GM19023 (cell line): Measurements from ENCODE around the gene KRTAP10-8.
"Not testable (repeated sequence)": the region's sequence is repeated elsewhere in the genome, so short reads cannot be mapped to it uniquely, and the experiment has no call there.

Source experiments
- ATAC-seq: cut with Tn5 transposase; IDR thresholded peaks from one replicate; pipeline ENCODE4 v1.9.1; 2021; ENCODE audit warnings: mild to moderate bottlenecking, moderate library complexity; ENCODE audit not compliant: unreplicated experiment

Gene KRTAP10-8

DNA sequence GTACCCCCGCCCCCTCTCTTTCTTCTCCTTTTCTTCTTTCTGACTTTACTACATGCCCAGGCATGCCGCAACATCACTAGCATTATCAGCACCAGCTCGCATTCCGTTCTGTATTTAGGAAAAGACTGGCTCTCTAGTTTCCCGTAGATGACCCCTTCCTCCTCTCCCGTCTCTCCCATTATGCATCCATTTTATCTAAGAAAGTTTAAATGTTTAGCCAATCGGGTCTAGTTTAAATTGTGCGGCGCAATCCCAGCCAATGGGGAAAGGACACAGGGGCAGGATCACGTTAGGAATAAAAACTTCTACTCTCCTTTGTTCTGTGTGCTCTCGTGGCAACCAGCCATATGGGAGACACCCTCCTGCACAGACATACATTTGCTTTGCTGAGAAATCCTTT, 13.8 kb upstream of the KRTAP10-8 start:
- ATAC-seq: no peak

- ATAC-seq: no peak
Observed at GRCh38 chr21:44599264-44600029, 12.4 kb upstream of the KRTAP10-8 start.

- ATAC-seq: not testable (repeated sequence)
Observed at GRCh38 chr21:44600118-44600978, 11.5 kb upstream of the KRTAP10-8 start, which contains the start of gene KRTAP10-7. TSS of gene KRTAP10-7 (plus strand) at chr21:44600597. CDS start at chr21:44600622, 25 bp downstream.

DNA sequence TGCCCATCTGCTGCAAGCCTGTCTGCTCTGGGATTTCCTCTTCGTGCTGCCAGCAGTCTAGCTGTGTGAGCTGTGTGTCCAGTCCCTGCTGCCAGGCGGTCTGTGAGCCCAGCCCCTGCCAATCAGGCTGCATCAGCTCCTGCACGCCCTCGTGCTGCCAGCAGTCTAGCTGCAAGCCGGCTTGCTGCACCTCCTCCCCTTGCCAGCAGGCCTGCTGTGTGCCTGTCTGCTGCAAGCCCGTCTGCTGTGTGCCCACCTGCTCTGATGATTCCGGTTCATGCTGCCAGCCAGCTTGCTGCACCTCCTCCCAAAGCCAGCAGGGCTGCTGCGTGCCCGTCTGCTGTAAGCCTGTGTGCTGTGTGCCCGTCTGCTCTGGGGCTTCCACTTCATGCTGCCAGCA, 10.8 kb upstream of the KRTAP10-8 start:
- not testable (repeated sequence) for ATAC-seq

DNA sequence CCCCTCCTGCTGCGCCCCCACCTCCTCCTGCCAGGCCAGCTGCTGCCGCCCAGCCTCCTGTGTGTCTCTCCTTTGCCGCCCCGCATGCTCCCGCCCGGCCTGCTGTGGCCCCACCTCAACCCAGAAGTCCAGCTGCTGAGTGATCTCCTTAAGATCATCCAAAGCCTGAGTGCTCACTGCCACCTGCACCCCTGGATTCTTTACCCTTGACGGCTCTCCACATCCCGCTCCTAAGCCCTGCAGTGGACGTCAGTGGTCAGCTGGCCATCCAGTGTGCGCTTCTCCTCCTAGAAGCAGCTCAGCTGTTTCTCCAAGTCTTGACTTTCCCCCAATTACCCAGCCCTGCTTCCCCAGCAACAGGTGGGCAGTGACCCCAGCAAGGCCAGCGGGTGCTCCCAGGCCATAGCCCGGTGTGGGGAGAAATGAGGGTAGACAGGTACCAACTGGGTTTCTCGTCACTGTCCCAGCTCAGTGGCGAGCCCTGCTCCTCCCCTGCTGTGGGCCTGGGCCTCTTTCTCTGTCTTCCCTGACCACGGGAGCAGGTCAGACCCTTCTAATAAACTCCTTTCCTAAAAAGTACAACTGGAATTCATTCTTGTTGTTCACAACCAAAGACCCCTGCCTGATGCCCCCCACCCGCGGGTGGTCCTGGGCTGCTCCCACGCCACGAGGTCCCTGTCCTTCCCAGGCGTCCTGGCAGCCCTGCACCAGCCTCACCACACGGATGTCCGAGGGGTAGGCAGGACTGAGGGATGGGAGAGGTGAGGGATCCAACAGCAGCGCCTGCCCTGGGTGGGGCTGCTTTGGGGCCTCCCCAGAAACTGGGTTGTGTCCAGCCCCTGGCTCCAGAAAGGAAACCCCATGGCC, 10.1 kb upstream of the KRTAP10-8 start:
- no peak for ATAC-seq

- ATAC-seq: no peak
Observed at GRCh38 chr21:44602463-44602850, 9.4 kb upstream of the KRTAP10-8 start.

DNA sequence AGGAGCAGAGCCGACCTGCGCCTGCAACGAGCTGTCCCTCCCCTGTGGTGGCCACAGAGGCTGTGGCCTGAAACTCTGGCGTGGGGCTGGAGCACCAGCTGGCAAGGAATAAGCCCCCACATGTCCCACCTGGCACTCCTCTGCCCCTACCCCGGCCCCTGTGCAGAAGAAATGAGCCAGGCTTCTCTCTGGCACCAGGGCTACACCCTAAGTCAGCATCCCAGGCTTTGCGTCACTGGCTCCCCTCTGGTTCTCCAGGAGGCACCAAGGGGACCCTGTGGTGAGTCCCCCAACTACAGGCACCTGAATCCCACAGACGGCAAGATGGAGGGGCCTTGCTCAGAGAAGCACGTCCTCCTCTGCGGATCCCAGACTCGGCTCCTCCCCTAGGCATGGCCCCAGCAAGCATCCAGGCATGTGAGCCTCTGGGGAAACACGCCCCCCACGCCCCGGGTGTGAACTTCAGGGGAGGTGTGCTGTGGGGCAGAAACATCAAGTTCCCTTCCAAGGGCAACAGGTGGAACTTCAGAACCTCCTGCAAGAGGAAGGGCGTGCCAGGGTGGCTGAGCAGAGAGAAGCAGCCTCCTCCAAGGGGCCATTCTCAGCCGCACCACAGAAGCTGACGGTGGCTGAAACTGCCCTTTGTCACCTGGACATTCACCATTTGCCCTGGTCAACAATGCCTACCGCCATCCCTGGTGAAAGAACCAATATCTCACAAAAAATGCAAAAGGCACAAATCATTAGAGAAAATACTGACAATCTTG, 8.6 kb upstream of the KRTAP10-8 start:
- ATAC-seq: no peak

GRCh38 chr21:44603911-44604310, 8.0 kb upstream of the KRTAP10-8 start:
- ATAC-seq: no peak

GRCh38 chr21:44606495-44606894, 5.4 kb upstream of the KRTAP10-8 start:
- ATAC-seq: no peak

- ATAC-seq: no peak
Observed at GRCh38 chr21:44609193-44609592, 2.7 kb upstream of the KRTAP10-8 start.

- ATAC-seq: not testable (repeated sequence)
Observed at GRCh38 chr21:44610157-44610843, 1.6 kb upstream of the KRTAP10-8 start.

DNA sequence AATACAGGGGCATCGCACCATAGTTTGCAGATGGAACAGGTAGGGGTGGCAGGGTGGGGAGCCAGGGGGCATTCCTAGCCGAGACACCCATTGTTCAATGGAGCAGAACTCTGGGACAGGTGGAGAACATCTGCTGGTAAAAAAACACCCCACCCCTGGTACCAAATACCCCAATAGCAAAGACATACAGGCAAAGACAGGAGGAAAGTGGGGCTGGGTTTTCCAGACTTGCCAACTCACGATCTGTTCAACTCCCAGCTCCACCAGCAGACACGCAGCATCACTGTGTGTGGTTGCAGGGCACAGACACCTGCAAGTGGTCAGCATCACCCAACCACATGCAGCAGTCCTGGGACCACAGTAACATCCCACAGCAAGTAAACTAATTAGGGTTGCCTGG, 328 bp upstream of the KRTAP10-8 start:
- ATAC-seq: no peak

DNA sequence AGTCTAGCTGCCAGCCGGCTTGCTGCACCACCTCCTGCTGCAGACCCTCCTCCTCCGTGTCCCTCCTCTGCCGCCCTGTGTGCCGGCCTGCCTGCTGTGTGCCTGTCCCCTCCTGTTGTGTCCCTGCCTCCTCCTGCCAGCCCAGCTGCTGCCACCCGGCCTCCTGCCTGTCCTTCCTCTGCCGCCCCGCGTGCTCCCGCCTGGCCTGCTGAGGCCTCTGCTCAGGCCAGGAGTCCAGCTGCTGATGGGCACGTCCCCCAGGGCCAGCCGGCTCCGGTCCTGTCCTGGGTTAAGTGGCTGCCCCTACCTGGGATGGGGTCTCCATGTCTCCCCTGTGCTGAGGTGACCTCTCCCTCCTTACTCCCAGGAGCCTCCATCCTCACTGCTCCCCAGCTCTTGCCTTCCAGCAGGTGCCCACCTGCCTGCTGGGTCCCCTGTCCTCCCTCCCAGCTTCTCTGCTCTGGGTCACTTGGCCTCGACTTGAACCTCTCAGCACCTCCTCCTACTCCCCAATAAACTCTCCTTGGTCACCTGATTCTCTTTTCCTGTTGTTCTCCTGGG, 870 bp downstream of the KRTAP10-8 start:
- no peak for ATAC-seq

DNA sequence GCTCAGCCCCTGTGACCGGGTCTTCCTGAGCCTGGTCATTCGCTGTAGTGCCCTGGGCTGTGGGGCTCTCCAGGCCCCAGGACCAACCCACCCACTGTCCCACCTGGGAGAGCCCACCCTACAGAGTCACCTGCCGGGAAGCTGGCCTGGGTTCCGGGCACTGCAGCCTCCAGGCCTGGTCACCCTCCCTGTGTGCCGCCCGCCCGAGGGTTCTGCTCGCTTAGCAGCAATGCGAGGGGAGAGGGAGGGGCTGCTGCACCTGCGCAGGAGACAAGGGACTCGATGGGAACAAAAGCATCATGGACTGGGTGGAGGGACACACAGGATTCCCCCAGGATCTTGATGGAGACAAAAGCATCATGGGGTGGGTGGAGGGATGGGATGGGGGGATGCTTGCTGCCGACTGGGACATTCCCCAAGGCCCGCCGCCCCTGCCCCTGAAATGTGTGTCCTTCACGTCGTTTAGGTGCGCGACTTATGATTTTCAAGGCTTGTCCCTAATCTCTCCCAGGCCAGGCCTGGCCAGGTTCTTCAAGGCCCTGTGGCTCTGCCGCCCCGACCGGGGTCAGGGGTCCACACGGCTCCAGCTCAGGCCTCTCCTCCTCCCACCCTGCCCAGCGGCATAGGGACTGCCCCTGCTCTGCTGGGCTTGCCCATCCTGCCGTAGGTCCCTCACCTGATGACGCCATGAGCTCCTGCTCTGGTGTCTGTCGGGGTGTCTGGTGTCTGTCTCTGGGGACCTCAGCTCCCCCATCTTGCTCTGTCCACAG, 1.7 kb downstream of the KRTAP10-8 start:
- ATAC-seq: no peak

DNA sequence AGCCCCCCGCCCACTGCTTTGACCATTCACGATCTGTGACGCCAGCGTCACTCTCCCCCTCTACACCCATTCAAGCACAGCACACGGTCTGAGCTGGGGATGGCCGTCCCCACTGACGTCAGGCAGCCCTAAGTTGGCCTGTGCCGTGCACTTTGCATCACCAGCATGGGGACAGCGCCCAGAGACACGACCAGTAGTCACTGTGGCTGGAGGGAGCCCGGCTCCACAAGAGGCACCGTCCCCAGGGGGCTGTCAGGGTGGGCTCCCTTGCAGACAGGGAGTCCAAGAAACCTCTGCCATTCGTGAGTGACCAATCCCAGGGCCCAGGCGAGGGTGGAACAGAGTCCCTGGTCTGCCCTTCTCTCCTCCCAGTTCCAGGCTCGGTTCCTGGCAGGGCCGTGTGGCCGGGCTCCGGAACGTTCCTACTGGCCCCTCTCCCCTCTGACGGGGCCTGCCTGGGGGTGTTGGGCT, 2.3 kb downstream of the KRTAP10-8 start:
- no peak for ATAC-seq

GRCh38 chr21:44614961-44615391, 3.1 kb downstream of the KRTAP10-8 start:
- ATAC-seq: no peak

GRCh38 chr21:44615466-44615865, 3.6 kb downstream of the KRTAP10-8 start:
- no peak for ATAC-seq

DNA sequence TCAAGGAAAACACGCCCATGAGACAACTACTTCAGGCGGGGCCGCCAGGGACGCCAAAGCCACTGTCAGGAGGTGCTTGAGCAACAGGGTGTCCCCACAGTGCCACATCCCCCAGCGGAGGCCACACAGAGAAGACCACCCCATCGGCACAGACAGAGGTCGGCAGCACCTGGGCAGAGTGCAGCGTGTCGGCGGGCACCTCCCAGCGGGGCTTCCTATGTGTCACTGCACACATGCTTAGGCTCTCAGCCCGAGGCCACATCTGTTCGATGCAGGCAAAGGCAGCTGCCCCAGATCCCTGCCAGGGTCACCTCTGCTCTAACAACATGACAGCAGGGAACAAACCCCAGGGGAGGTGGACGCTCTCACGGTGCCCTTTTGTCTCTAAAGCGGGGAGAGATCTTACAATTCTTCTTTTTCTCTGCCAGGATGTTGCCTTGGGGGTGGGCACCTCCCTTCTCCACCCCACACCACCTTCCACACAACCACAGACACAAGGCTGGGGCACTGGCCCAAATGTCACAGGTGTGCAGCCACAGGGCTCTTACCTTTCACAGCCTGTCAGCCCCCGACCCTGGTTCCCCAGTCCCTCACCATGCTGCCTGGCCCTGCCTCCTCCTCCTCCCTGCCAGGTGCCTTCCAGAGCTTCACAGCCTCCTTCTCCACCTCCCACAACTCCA, 4.2 kb downstream of the KRTAP10-8 start:
- ATAC-seq: no peak
